Smooth muscle cell (in vitro differentiated cells): ENCODE results near the gene ZNF668. TPM values are rescaled to one million over a fixed set of nuclear protein-coding genes. Genes with fewer than 3 reads are reported as not detected.

Source experiments
- DNase-seq: peaks from one replicate; lab custom pipeline; 2025; ENCODE audit not compliant: unreplicated experiment; lab: John Stamatoyannopoulos, UW
- H2AFZ ChIP-seq: fragments of 200-600 bp; sonication (generic); 2 replicates; pipeline ENCODE4 v1.6.0; 2016; ENCODE audit warnings: antibody characterized with exemption, low read depth, mild to moderate bottlenecking
- H3F3A ChIP-seq: fragments of 200-600 bp; sonication (generic); 2 replicates; pipeline ENCODE4 v1.6.0; 2017; ENCODE audit warnings: antibody characterized with exemption, low read depth
- H3K27ac ChIP-seq: fragments of 200-600 bp; sonication (generic); 2 replicates; pipeline ENCODE4 v1.5.1; 2016; ENCODE audit warnings: low read depth, mild to moderate bottlenecking
- H3K27me3 ChIP-seq: fragments of 200-600 bp; sonication (generic); 2 replicates; pipeline ENCODE4 v1.6.1; 2016; ENCODE audit warnings: low read depth, mild to moderate bottlenecking
- H3K36me3 ChIP-seq: fragments of 200-600 bp; sonication (generic); 2 replicates; pipeline ENCODE4 v1.5.1; 2016; ENCODE audit warnings: low read depth
- H3K4me1 ChIP-seq: fragments of 200-600 bp; sonication (generic); 2 replicates; pipeline ENCODE4 v1.5.1; 2016; ENCODE audit warnings: low read depth
- H3K4me2 ChIP-seq: fragments of 200-600 bp; sonication (generic); 2 replicates; pipeline ENCODE4 v1.6.0; 2016; ENCODE audit warnings: mild to moderate bottlenecking
- H3K4me3 ChIP-seq: fragments of 200-600 bp; sonication (generic); 2 replicates; pipeline ENCODE4 v1.5.1; 2016; ENCODE audit warnings: mild to moderate bottlenecking
- H3K79me2 ChIP-seq: fragments of 200-600 bp; sonication (generic); 2 replicates; pipeline ENCODE4 v1.6.0; 2016; ENCODE audit warnings: low read depth, mild to moderate bottlenecking
- H3K9ac ChIP-seq: fragments of 200-600 bp; sonication (generic); 2 replicates; pipeline ENCODE4 v1.6.0; 2016; ENCODE audit warnings: low read depth
- H3K9me3 ChIP-seq: fragments of 200-600 bp; sonication (generic); replicated peaks from 2 replicates; pipeline ENCODE4 v1.5.1; 2016; ENCODE audit warnings: low read depth
- H4K20me1 ChIP-seq: fragments of 200-600 bp; sonication (generic); 2 replicates; pipeline ENCODE4 v1.6.0; 2016; ENCODE audit warnings: low read depth
- WGBS: methylation state at CpG from one replicate; pipeline ENCODE4 v1.1.7; 2016; ENCODE audit warnings: low lambda C conversion rate; 5-methylcytosine and 5-hydroxymethylcytosine counted together
- polyA plus RNA-seq: library from polyadenylated mRNA; unstranded; fragments of >200 nt; fragmentation: Nextera tagmentation; extraction: Ambion mirVana; gene quantifications from 2 replicates; pipeline ENCODE4 v1.2.1, GENCODE V29; 2016
- total RNA-seq: library from RNA; depleted of rRNA; stranded (reverse); fragments of >200 nt; gene quantifications from 2 replicates; pipeline ENCODE4 v1.2.3, GENCODE V29; 2014
- TF ChIP-seq, protein P1 (sequence below): fragments of 200-600 bp; sonication (generic); IDR thresholded peaks from 2 replicates; pipeline ENCODE4 v1.5.1; 2017; ENCODE audit warnings: borderline replicate concordance, mild to moderate bottlenecking, antibody characterized with exemption; ENCODE audit not compliant: insufficient read depth, poor library complexity, severe bottlenecking

Gene ZNF668
- total and polyA plus RNA-seq, 2 experiments from 2014 or later: 7.3 to 20.1 TPM

DNA sequence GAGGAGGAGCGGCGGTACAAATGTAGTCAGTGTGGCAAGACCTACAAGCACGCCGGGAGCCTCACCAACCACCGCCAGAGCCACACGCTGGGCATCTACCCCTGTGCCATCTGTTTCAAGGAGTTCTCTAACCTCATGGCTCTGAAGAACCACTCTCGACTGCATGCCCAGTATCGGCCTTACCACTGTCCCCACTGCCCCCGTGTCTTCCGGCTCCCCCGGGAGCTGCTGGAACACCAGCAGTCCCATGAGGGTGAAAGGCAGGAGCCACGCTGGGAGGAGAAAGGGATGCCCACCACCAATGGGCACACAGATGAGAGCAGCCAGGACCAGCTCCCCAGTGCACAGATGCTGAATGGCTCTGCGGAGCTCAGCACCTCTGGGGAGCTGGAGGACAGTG, 3.0 kb upstream of the ZNF668 start:
- 98% methylated on average over 13 of the region's 13 CpGs for WGBS
- Histone ChIP-seq H3F3A (no peaks in the 10 kb centered on the region), H4K20me1 (peaks cover 20% of the 10 kb centered on the region), H3K4me1 (peaks cover 10% of the 10 kb centered on the region), H3K4me3 (no peak overlapping the region), H3K9me3 (no peaks in the 10 kb centered on the region), H3K27ac (no peak overlapping the region), H3K79me2 (peaks cover 46% of the 10 kb centered on the region), H2AFZ (no peak overlapping the region), H3K27me3 (no peaks in the 10 kb centered on the region), H3K9ac (no peak overlapping the region), H3K36me3 (no peaks in the 10 kb centered on the region), H3K4me2 (no peak overlapping the region)
- TF ChIP-seq, protein P1, sequence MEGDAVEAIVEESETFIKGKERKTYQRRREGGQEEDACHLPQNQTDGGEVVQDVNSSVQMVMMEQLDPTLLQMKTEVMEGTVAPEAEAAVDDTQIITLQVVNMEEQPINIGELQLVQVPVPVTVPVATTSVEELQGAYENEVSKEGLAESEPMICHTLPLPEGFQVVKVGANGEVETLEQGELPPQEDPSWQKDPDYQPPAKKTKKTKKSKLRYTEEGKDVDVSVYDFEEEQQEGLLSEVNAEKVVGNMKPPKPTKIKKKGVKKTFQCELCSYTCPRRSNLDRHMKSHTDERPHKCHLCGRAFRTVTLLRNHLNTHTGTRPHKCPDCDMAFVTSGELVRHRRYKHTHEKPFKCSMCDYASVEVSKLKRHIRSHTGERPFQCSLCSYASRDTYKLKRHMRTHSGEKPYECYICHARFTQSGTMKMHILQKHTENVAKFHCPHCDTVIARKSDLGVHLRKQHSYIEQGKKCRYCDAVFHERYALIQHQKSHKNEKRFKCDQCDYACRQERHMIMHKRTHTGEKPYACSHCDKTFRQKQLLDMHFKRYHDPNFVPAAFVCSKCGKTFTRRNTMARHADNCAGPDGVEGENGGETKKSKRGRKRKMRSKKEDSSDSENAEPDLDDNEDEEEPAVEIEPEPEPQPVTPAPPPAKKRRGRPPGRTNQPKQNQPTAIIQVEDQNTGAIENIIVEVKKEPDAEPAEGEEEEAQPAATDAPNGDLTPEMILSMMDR: no peak
- no peak for DNase-seq

DNA sequence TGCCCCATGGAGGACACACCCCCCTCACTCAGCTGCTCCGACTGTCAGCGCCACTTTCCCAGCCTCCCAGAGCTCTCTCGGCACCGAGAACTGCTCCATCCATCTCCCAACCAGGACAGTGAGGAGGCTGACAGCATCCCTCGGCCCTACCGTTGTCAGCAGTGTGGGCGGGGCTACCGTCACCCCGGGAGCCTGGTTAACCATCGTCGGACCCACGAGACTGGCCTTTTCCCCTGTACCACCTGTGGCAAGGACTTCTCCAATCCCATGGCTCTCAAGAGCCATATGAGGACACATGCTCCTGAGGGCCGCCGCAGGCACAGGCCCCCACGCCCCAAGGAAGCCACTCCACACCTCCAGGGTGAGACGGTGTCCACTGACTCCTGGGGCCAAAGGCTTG, 2.3 kb upstream of the ZNF668 start:
- H3K9me3 ChIP-seq: no peaks in the 10 kb centered on the region
- peaks cover 53% of the 10 kb centered on the region for H3K79me2 ChIP-seq
- DNase-seq: no peak
- no peak overlapping the region for H3K4me2 ChIP-seq
- H3K36me3 ChIP-seq: no peaks in the 10 kb centered on the region
- WGBS: 93% methylated on average over 16 of the region's 16 CpGs
- no peak overlapping the region for H3K4me3 ChIP-seq
- no peak overlapping the region for H3K9ac ChIP-seq
- H3K27me3 ChIP-seq: no peaks in the 10 kb centered on the region
- H3K4me1 ChIP-seq: peaks cover 15% of the 10 kb centered on the region
- no peaks in the 10 kb centered on the region for H3F3A ChIP-seq
- H2AFZ ChIP-seq: no peak overlapping the region
- TF ChIP-seq, protein P1: no peak
- H4K20me1 ChIP-seq: peaks cover 13% of the 10 kb centered on the region
- no peak overlapping the region for H3K27ac ChIP-seq

DNA sequence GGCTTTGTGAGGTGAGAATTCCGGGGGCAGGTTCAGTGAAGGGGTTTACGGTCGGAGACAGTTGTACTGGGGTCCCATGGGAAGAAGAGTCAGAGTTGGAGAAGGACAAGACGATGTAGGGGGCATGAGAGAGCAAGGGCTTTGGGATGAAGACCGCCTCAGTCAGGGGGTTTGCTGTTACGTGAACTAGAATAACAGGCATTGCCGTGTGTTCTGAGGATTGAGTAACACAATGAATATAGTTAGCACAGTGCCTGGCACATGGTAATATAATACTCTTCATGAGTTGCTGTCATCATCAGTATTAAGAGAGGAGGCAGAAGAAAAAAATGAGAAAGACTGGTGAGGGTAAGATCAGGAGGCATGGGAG, 759 bp upstream of the ZNF668 start:
- Histone ChIP-seq H3F3A (no peaks in the 10 kb centered on the region), H3K79me2 (peaks cover 57% of the 10 kb centered on the region), H3K4me3 (peak overlapping the region; percentile 76), H3K36me3 (no peaks in the 10 kb centered on the region), H3K27ac (peak overlapping the region; percentile 94), H4K20me1 (peaks cover 3% of the 10 kb centered on the region), H3K9ac (peak overlapping the region; percentile 95), H3K4me1 (peaks cover 15% of the 10 kb centered on the region), H3K9me3 (no peaks in the 10 kb centered on the region), H3K4me2 (peak overlapping the region; percentile 85), H2AFZ (peak overlapping the region; percentile 29), H3K27me3 (no peaks in the 10 kb centered on the region)
- WGBS: 4% methylated on average over 7 of the region's 7 CpGs
- no peak for DNase-seq
- TF ChIP-seq, protein P1: no peak
